H9 (cell line): ENCODE data around the gene LRCH4. TPM values are rescaled to one million over a fixed set of nuclear protein-coding genes. Genes with fewer than 3 reads are reported as not detected.

ENCODE experiments used
- DNase-seq: peaks from one replicate; pipeline ENCODE4 v3.0.0-alpha.2; 2017
- H2AFZ ChIP-seq: one replicate; pipeline ENCODE4 v1.6.1; 2013; ENCODE audit warnings: mild to moderate bottlenecking, low read length, control low read depth, moderate library complexity
- H2AK5ac ChIP-seq: 2 replicates; pipeline ENCODE4 v1.6.1; 2013; ENCODE audit warnings: low read length, control low read depth, mixed read lengths; ENCODE audit not compliant: insufficient read length
- H2BK120ac ChIP-seq: one replicate; pipeline ENCODE4 v1.6.1; 2013; ENCODE audit warnings: low read depth, mild to moderate bottlenecking, low read length, control low read depth, inconsistent platforms; ENCODE audit not compliant: poor library complexity, severe bottlenecking
- H2BK12ac ChIP-seq: 2 replicates; pipeline ENCODE4 v1.6.1; 2013; ENCODE audit warnings: low read length, control low read depth, mixed read lengths, low read depth; ENCODE audit not compliant: insufficient read length
- H2BK15ac ChIP-seq: 2 replicates; pipeline ENCODE4 v1.6.1; 2013; ENCODE audit warnings: low read depth, low read length, control low read depth
- H2BK20ac ChIP-seq: one replicate; pipeline ENCODE4 v1.6.1; 2013; ENCODE audit warnings: low read depth, mild to moderate bottlenecking, low read length, control low read depth, inconsistent platforms; ENCODE audit not compliant: poor library complexity, severe bottlenecking
- H2BK5ac ChIP-seq: 2 replicates; pipeline ENCODE4 v1.6.1; 2013; ENCODE audit warnings: low read length, control low read depth, mixed read lengths; ENCODE audit not compliant: insufficient read length
- H3K14ac ChIP-seq: 2 replicates; pipeline ENCODE4 v1.6.1; 2013; ENCODE audit warnings: low read length, control low read depth; ENCODE audit not compliant: insufficient read depth
- H3K18ac ChIP-seq: 2 replicates; pipeline ENCODE4 v1.6.1; 2013; ENCODE audit warnings: low read depth, mild to moderate bottlenecking, mixed read lengths, low read length, control low read depth; ENCODE audit not compliant: insufficient read length
- H3K23ac ChIP-seq: 2 replicates; pipeline ENCODE4 v1.6.1; 2013; ENCODE audit warnings: low read length, control low read depth, mixed read lengths, low read depth; ENCODE audit not compliant: insufficient read length
- H3K23me2 ChIP-seq: 2 replicates; pipeline ENCODE4 v1.6.1; 2013; ENCODE audit warnings: low read depth, mild to moderate bottlenecking, mixed read lengths, low read length, control low read depth; ENCODE audit not compliant: insufficient read length, poor library complexity, severe bottlenecking
- H3K27ac ChIP-seq: 2 replicates; pipeline ENCODE4 v1.5.1; 2013; ENCODE audit warnings: low read length, control low read depth, mixed read lengths, low read depth; ENCODE audit not compliant: insufficient read length
- H3K27me3 ChIP-seq: 2 replicates; pipeline ENCODE4 v1.6.1; 2013; ENCODE audit warnings: low read length, control low read depth, inconsistent platforms; ENCODE audit not compliant: insufficient read depth
- H3K4ac ChIP-seq: 2 replicates; pipeline ENCODE4 v1.6.1; 2013; ENCODE audit warnings: low read depth, mild to moderate bottlenecking, control low read depth, inconsistent platforms, low read length, moderate library complexity
- H3K4me1 ChIP-seq: 2 replicates; pipeline ENCODE4 v1.6.1; 2013; ENCODE audit warnings: low read length, control low read depth, inconsistent platforms; ENCODE audit not compliant: insufficient read depth
- H3K4me2 ChIP-seq: 2 replicates; pipeline ENCODE4 v1.6.1; 2013; ENCODE audit warnings: low read length, control low read depth, mixed read lengths; ENCODE audit not compliant: insufficient read length, insufficient read depth
- H3K56ac ChIP-seq: 2 replicates; pipeline ENCODE4 v1.6.1; 2013; ENCODE audit warnings: low read depth, mild to moderate bottlenecking, mixed read lengths, low read length, control low read depth; ENCODE audit not compliant: insufficient read length
- H3K79me1 ChIP-seq: 2 replicates; pipeline ENCODE4 v1.6.1; 2013; ENCODE audit warnings: low read depth, mild to moderate bottlenecking, moderate library complexity, low read length, control low read depth, inconsistent platforms; ENCODE audit not compliant: insufficient read depth, poor library complexity, severe bottlenecking
- H3K79me2 ChIP-seq: 2 replicates; pipeline ENCODE4 v1.6.1; 2013; ENCODE audit warnings: low read length, control low read depth, inconsistent platforms; ENCODE audit not compliant: insufficient read depth
- H3K9ac ChIP-seq: 2 replicates; pipeline ENCODE4 v1.6.1; 2013; ENCODE audit warnings: low read length, control low read depth, mixed read lengths; ENCODE audit not compliant: insufficient read length; ENCODE audit errors: extremely low read depth
- H3K9me3 ChIP-seq: one replicate; pipeline ENCODE4 v1.6.1; 2013; ENCODE audit warnings: low read depth, low read length, inconsistent platforms; ENCODE audit not compliant: control insufficient read depth
- H3T11ph ChIP-seq: one replicate; pipeline ENCODE4 v1.6.1; 2013; ENCODE audit warnings: mild to moderate bottlenecking, low read length, control low read depth, inconsistent platforms
- H4K20me1 ChIP-seq: one replicate; pipeline ENCODE4 v1.6.1; 2013; ENCODE audit not compliant: control insufficient read depth, insufficient read length, insufficient read depth
- H4K5ac ChIP-seq: 2 replicates; pipeline ENCODE4 v1.6.1; 2013; ENCODE audit warnings: low read depth, mild to moderate bottlenecking, mixed read lengths, low read length, control low read depth; ENCODE audit not compliant: insufficient read length
- H4K8ac ChIP-seq: replicated peaks from 2 replicates; pipeline ENCODE4 v1.6.1; 2013; ENCODE audit warnings: low read length, control low read depth, mixed read lengths, low read depth; ENCODE audit not compliant: insufficient read length
- H4K91ac ChIP-seq: 2 replicates; pipeline ENCODE4 v1.6.1; 2013; ENCODE audit warnings: low read depth, mild to moderate bottlenecking, moderate library complexity, mixed read lengths, low read length, control low read depth; ENCODE audit not compliant: insufficient read length
- H3K27ac Mint-ChIP-seq, 3 experiments: 2 replicates in 2 of 3; 3 replicates in 1 of 3; pipeline ENCODE4 v1.8.0; 2020 to 2021; ENCODE audit warnings: mixed read lengths in 3 of 3, mild to moderate bottlenecking in 1 of 3, moderate library complexity in 1 of 3
- H3K27me3 Mint-ChIP-seq: 2 replicates; pipeline ENCODE4 v1.8.0; 2021; ENCODE audit warnings: low read depth, mild to moderate bottlenecking, moderate library complexity, mixed read lengths
- H3K36me3 Mint-ChIP-seq, 3 experiments: 2 replicates in 2 of 3; 3 replicates in 1 of 3; pipeline ENCODE4 v1.8.0; 2020 to 2021; ENCODE audit warnings: low read depth in 3 of 3, mixed read lengths in 3 of 3; ENCODE audit not compliant: insufficient read depth in 1 of 3
- H3K4me1 Mint-ChIP-seq, 2 experiments: 2 replicates each; pipeline ENCODE4 v1.8.0; 2020; ENCODE audit warnings: mixed read lengths in 2 of 2
- H3K4me3 Mint-ChIP-seq, 2 experiments: 2 replicates in 1 of 2; 3 replicates in 1 of 2; pipeline ENCODE4 v1.8.0; 2020 to 2021; ENCODE audit warnings: mild to moderate bottlenecking in 2 of 2, mixed read lengths in 2 of 2, moderate library complexity in 1 of 2
- H3K9me3 Mint-ChIP-seq, 2 experiments: 2 replicates in 1 of 2; 3 replicates in 1 of 2; pipeline ENCODE4 v1.8.0; 2020; ENCODE audit warnings: mild to moderate bottlenecking in 2 of 2, mixed read lengths in 2 of 2, moderate library complexity in 1 of 2
- WGBS: extraction: QIAGEN DNeasy Blood & Tissue Kit; methylation state at CpG from one replicate; pipeline ENCODE4 v1.1.7; 2013; ENCODE audit warnings: missing lambda C conversion rate, low lambda C conversion rate, mixed read lengths; ENCODE audit not compliant: insufficient read length; ENCODE audit errors: extremely low coverage; 5-methylcytosine and 5-hydroxymethylcytosine counted together
- total RNA-seq: library from RNA; stranded (reverse); gene quantifications from 2 replicates; pipeline ENCODE4 v1.2.1, GENCODE V29; 2021
- TF ChIP-seq, protein P1 (sequence below): fragments of 200-600 bp; sonication (generic); conservative IDR thresholded peaks from 3 replicates; pipeline ENCODE4 v1.8.0; 2021; ENCODE audit warnings: antibody characterized with exemption, mild to moderate bottlenecking

The LRCH4 gene
- total RNA-seq, 1 experiment from 2014 or later: 39.1 TPM

DNA sequence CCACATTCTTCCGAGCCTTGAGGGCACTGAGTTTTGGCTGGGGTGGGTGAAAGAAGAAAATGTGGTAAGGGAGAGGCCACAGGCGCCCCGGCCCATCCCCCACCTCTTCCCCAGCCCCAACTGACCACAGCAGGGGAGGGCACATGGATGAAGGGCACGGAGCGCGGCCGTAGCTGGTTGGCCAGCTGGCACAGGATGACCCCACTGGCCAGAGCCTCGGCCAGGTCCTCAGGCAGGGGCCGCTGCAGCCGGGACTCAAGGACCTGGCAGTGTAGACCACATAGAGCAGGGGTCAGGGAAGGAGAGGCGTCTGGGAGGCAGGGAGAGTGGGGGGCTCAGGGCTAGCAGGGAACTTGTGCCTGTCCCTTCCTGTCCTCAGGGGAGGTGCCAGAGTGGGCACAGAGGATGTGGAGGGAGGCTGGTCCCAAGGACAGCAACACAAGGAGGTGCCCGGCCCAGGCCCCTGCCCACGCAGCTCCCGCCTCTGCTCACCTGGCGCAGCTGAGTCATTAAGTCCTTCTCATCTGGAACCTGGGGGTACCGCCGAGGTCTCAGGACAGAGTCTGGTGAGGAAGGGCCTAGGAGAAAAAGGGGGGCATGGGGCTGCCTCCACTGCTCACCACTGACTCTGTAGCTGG is 10.1 kb downstream of the LRCH4 start:
- Histone ChIP-seq H3K79me2 (no peaks in the 10 kb centered on the region), H2BK20ac (no peak overlapping the region), H3K27ac (no peak overlapping the region), H2AFZ (no peak overlapping the region), H3K4me2 (no peak overlapping the region), H3K23ac (no peak overlapping the region), H3K9ac (no peak overlapping the region), H3K14ac (no peak overlapping the region), H3K79me1 (no peaks in the 10 kb centered on the region), H4K5ac (no peak overlapping the region), H2BK12ac (no peak overlapping the region), H4K8ac (no peak overlapping the region), H2BK120ac (no peak overlapping the region), H2BK15ac (no peak overlapping the region), H3T11ph (no peak overlapping the region), H3K27me3 (no peaks in the 10 kb centered on the region), H3K4ac (no peak overlapping the region), H4K20me1 (no peaks in the 10 kb centered on the region), H3K23me2 (no peaks in the 10 kb centered on the region), H2BK5ac (no peak overlapping the region), H2AK5ac (no peak overlapping the region), H3K18ac (no peak overlapping the region), H4K91ac (no peak overlapping the region), H3K9me3 (no peaks in the 10 kb centered on the region), H3K56ac (no peak overlapping the region), H3K4me1 (peaks cover 5% of the 10 kb centered on the region; the same call in 1 of the 2 replicates)
- H3K36me3 Mint-ChIP-seq: peaks cover 11 to 27% (median 23%) of the 10 kb centered on the region in 3 experiments; a peak in 6 of 7 replicates
- H3K27me3 Mint-ChIP-seq: peaks cover 2% of the 10 kb centered on the region; the same call in 1 of the 2 replicates
- no peak overlapping the region for H3K27ac Mint-ChIP-seq
- DNase-seq: peak; percentile 22
- H3K9me3 Mint-ChIP-seq: no peaks in the 10 kb centered on the region
- TF ChIP-seq, protein P1, sequence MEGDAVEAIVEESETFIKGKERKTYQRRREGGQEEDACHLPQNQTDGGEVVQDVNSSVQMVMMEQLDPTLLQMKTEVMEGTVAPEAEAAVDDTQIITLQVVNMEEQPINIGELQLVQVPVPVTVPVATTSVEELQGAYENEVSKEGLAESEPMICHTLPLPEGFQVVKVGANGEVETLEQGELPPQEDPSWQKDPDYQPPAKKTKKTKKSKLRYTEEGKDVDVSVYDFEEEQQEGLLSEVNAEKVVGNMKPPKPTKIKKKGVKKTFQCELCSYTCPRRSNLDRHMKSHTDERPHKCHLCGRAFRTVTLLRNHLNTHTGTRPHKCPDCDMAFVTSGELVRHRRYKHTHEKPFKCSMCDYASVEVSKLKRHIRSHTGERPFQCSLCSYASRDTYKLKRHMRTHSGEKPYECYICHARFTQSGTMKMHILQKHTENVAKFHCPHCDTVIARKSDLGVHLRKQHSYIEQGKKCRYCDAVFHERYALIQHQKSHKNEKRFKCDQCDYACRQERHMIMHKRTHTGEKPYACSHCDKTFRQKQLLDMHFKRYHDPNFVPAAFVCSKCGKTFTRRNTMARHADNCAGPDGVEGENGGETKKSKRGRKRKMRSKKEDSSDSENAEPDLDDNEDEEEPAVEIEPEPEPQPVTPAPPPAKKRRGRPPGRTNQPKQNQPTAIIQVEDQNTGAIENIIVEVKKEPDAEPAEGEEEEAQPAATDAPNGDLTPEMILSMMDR: no peak
- WGBS: no CpG with 5 or more reads among the region's 17 CpGs
- H3K4me1 Mint-ChIP-seq: peaks cover 14 to 17% of the 10 kb centered on the region in 2 experiments
- no peak overlapping the region; a peak in 1 of 5 replicates for H3K4me3 Mint-ChIP-seq
